HCT116 (cell line): ENCODE data around the gene DHX34. TPM values are rescaled to one million over a fixed set of nuclear protein-coding genes. Genes with fewer than 3 reads are reported as not detected.

ENCODE experiments used
- ATAC-seq: fragments of 200-7000 bp; cut with Tn5 transposase; 2 replicates; pipeline ENCODE4 v1.9.1; 2020; ENCODE audit warnings: mild to moderate bottlenecking, moderate library complexity
- BruUV-seq: library from RNA; stranded (reverse); fragments of 400-500 nt; replicated peaks from 2 replicates; lab custom pipeline; 2021; lab: Mats Ljungman, UMichigan
- CTCF ChIA-PET: fragments of 300-600 bp; sonication (Branson Sonifier 250); formaldehyde crosslinking; loops from one replicate; lab custom pipeline; 2021; ENCODE audit warnings: antibody characterized with exemption; lab: Charles Lee
- POLR2A ChIA-PET: fragments of 300-600, 350-600 bp; sonication (Branson Sonifier 250); formaldehyde crosslinking; loops from one replicate; lab custom pipeline; 2021; ENCODE audit warnings: antibody characterized with exemption; lab: Charles Lee
- RAD21 ChIA-PET, 2 experiments: fragments of 300-600 bp; sonication (Branson Sonifier 250); formaldehyde crosslinking; loops; one replicate each; lab custom pipeline; 2023; ENCODE audit warnings: low total read pairs in 2 of 2; ENCODE audit not compliant: uncharacterized antibody in 2 of 2, unreplicated experiment in 2 of 2, low non-redundant PET in 1 of 2; lab: Charles Lee
- DNase-seq: peaks from one replicate; pipeline ENCODE4 v3.0.0-alpha.2; 2010; ENCODE audit warnings: low read depth, low spot score
- H2AFZ ChIP-seq: fragments of 200-600 bp; shearing (Covaris generic), sonication (generic); 2 replicates; pipeline ENCODE4 v1.6.1; 2017; ENCODE audit warnings: low read depth, mixed run types, mixed read lengths, antibody characterized with exemption, low read length; ENCODE audit not compliant: poor library complexity, severe bottlenecking
- H3K27ac ChIP-seq: 2 replicates; pipeline ENCODE4 v1.5.1; 2012; ENCODE audit warnings: low read depth, low read length
- H3K27me3 ChIP-seq: fragments of 200-600 bp; sonication (generic); 2 replicates; pipeline ENCODE4 v1.6.1; 2016; ENCODE audit warnings: mixed run types, low read length, mixed read lengths; ENCODE audit not compliant: insufficient read depth
- H3K36me3 ChIP-seq, 2 experiments: fragments of 200-500 bp in 1 of 2; fragments of 200-600 bp in 1 of 2; sonication (Bioruptor generic) in 1 of 2; sonication (generic) in 1 of 2; 2 replicates each; pipeline versions ENCODE4 v1.5.1 to v1.6.1; 2014 to 2016; ENCODE audit warnings: low read length in 2 of 2, inconsistent platforms in 1 of 2, mixed read lengths in 1 of 2, mixed run types in 1 of 2; ENCODE audit not compliant: insufficient read depth in 2 of 2, control insufficient read depth in 1 of 2
- H3K4me1 ChIP-seq, 2 experiments: fragments of 200-600 bp in 1 of 2; sonication (generic) in 1 of 2; 2 replicates each; pipeline versions ENCODE4 v1.5.1 to v1.6.1; 2012 to 2017; ENCODE audit warnings: low read length in 2 of 2, inconsistent platforms in 1 of 2, mild to moderate bottlenecking in 1 of 2, mixed read lengths in 1 of 2, mixed run types in 1 of 2, moderate library complexity in 1 of 2; ENCODE audit not compliant: insufficient read depth in 2 of 2, control insufficient read depth in 1 of 2
- H3K4me2 ChIP-seq: fragments of 200-600 bp; sonication (generic); 2 replicates; pipeline ENCODE4 v1.6.1; 2017; ENCODE audit warnings: mixed run types, low read length, mixed read lengths
- H3K4me3 ChIP-seq, 2 experiments: fragments of 200-600 bp in 1 of 2; sonication (generic) in 1 of 2; replicated peaks in 1 of 2; 2 replicates each; pipeline ENCODE4 v1.5.1; 2011 to 2016; ENCODE audit warnings: low read length in 2 of 2, control low read depth in 1 of 2, low read depth in 1 of 2, mild to moderate bottlenecking in 1 of 2, mixed read lengths in 1 of 2, mixed run types in 1 of 2
- H3K79me2 ChIP-seq: fragments of 200-600 bp; sonication (generic); 2 replicates; pipeline ENCODE4 v1.6.1; 2017; ENCODE audit warnings: mild to moderate bottlenecking, mixed run types, low read length, moderate library complexity, mixed read lengths; ENCODE audit not compliant: insufficient read depth
- H3K9ac ChIP-seq: fragments of 200-600 bp; sonication (generic); 2 replicates; pipeline ENCODE4 v1.6.1; 2016; ENCODE audit warnings: low read length, mixed read lengths
- H3K9me2 ChIP-seq: fragments of 200-600 bp; sonication (generic), shearing (Covaris generic); 2 replicates; pipeline ENCODE4 v1.6.1; 2017; ENCODE audit warnings: mixed run types, mild to moderate bottlenecking, moderate library complexity; ENCODE audit not compliant: insufficient read depth
- H3K9me3 ChIP-seq, 2 experiments: fragments of 200-500 bp in 1 of 2; fragments of 200-600 bp in 1 of 2; sonication (Bioruptor generic) in 1 of 2; sonication (generic) in 1 of 2; 2 replicates each; pipeline ENCODE4 v1.6.1; 2014 to 2017; ENCODE audit warnings: low read length in 2 of 2, mixed read lengths in 2 of 2, inconsistent platforms in 1 of 2, low read depth in 1 of 2, mild to moderate bottlenecking in 1 of 2, mixed run types in 1 of 2, moderate library complexity in 1 of 2; ENCODE audit not compliant: control insufficient read depth in 1 of 2, insufficient read depth in 1 of 2
- H4K20me1 ChIP-seq: fragments of 200-600 bp; sonication (generic), shearing (Covaris generic); 2 replicates; pipeline ENCODE4 v1.6.1; 2017; ENCODE audit warnings: mixed run types, mild to moderate bottlenecking, moderate library complexity; ENCODE audit not compliant: insufficient read depth
- CEBPB ChIP-seq: IDR thresholded peaks from 2 replicates; pipeline ENCODE4 v1.6.1; 2012; ENCODE audit warnings: low read depth
- ELF1 ChIP-seq: IDR thresholded peaks from 2 replicates; pipeline ENCODE4 v1.6.1; 2012; ENCODE audit warnings: low read depth, borderline replicate concordance
- EZH2 ChIP-seq: fragments of 200-600 bp; sonication (generic); IDR thresholded peaks from 2 replicates; pipeline ENCODE4 v1.6.1; 2017; ENCODE audit warnings: antibody characterized with exemption, mixed run types
- EZH2phosphoT487 ChIP-seq: fragments of 200-600 bp; IDR thresholded peaks from 2 replicates; pipeline ENCODE4 v1.6.1; 2018; ENCODE audit warnings: antibody characterized with exemption, borderline replicate concordance
- FOSL1 ChIP-seq: IDR thresholded peaks from 2 replicates; pipeline ENCODE4 v1.6.1; 2012; ENCODE audit warnings: low read depth
- JUND ChIP-seq: IDR thresholded peaks from 2 replicates; pipeline ENCODE4 v1.6.1; 2012
- RAD21 ChIP-seq: IDR thresholded peaks from 2 replicates; pipeline ENCODE4 v1.6.1; 2012; ENCODE audit warnings: low read depth, mild to moderate bottlenecking
- SIN3A ChIP-seq: IDR thresholded peaks from 2 replicates; pipeline ENCODE4 v1.6.1; 2012; ENCODE audit warnings: low read depth
- SP1 ChIP-seq: IDR thresholded peaks from 2 replicates; pipeline ENCODE4 v1.6.1; 2012; ENCODE audit warnings: low read depth
- SRF ChIP-seq: IDR thresholded peaks from 2 replicates; pipeline ENCODE4 v1.6.1; 2012; ENCODE audit warnings: low read depth
- YY1 ChIP-seq: IDR thresholded peaks from 2 replicates; pipeline ENCODE4 v1.6.1; 2011; ENCODE audit warnings: low read length, low read depth, moderate library complexity, mild to moderate bottlenecking; ENCODE audit not compliant: insufficient replicate concordance; ENCODE audit errors: extremely low read depth
- intact Hi-C: fragments of 100-400 bp; cut with micrococcal nuclease; formaldehyde crosslinking; loops from 2 replicates; pipeline ENCODE4 v1.10.0; 2022
- total RNA-seq: library from RNA; stranded (reverse); gene quantifications from one replicate; pipeline ENCODE4 v1.2.1, GENCODE V29; 2021; ENCODE audit not compliant: unreplicated experiment
- TF ChIP-seq, protein P1 (sequence below), 3 experiments: fragments of 200-600 bp in 1 of 3; sonication (generic) in 1 of 3; IDR thresholded peaks in 2 of 3; conservative IDR thresholded peaks in 1 of 3; 2 replicates each; pipeline ENCODE4 v1.5.1; 2012 to 2017; ENCODE audit warnings: low read depth in 2 of 3, low read length in 2 of 3, antibody characterized with exemption in 1 of 3, borderline replicate concordance in 1 of 3, control low read depth in 1 of 3, mild to moderate bottlenecking in 1 of 3, mixed read lengths in 1 of 3, mixed run types in 1 of 3, moderate library complexity in 1 of 3; ENCODE audit not compliant: insufficient read depth in 1 of 3

Gene DHX34
- total RNA-seq, 1 experiment from 2014 or later = 30.5 TPM

DNA sequence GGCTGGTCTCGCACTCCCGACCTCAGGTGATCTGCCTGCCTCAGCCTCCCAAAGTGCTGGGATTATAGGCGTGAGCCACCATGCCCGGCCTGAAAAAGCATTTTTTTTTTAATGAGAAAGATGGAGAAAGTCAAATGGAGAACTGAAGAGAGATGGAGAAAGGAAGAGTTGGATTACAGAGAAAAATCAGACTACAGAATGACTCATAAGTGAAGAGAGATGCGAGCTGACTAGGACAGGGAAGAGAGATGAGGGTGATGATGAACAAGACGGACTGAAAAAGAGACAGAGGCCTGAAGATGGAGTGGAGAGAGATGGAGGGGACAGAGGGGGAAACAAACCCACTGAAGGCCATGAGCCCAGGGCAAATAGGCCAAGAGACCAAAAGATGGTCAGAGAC is 1.5 kb downstream of the DHX34 start:
- Histone ChIP-seq H4K20me1 (no peaks in the 10 kb centered on the region), H3K79me2 (peaks cover 62% of the 10 kb centered on the region), H3K4me3 (no peak overlapping the region), H3K27me3 (no peaks in the 10 kb centered on the region), H3K9me3 (no peaks in the 10 kb centered on the region), H3K27ac (no peak overlapping the region), H3K4me2 (peak overlapping the region; percentile 84)
- RAD21 ChIA-PET = no interaction called here
- DNase-seq = no peak
- no peak for TF ChIP-seq CEBPB
- no peak for TF ChIP-seq FOSL1
- no peak for TF ChIP-seq EZH2
- TF ChIP-seq, protein P1, sequence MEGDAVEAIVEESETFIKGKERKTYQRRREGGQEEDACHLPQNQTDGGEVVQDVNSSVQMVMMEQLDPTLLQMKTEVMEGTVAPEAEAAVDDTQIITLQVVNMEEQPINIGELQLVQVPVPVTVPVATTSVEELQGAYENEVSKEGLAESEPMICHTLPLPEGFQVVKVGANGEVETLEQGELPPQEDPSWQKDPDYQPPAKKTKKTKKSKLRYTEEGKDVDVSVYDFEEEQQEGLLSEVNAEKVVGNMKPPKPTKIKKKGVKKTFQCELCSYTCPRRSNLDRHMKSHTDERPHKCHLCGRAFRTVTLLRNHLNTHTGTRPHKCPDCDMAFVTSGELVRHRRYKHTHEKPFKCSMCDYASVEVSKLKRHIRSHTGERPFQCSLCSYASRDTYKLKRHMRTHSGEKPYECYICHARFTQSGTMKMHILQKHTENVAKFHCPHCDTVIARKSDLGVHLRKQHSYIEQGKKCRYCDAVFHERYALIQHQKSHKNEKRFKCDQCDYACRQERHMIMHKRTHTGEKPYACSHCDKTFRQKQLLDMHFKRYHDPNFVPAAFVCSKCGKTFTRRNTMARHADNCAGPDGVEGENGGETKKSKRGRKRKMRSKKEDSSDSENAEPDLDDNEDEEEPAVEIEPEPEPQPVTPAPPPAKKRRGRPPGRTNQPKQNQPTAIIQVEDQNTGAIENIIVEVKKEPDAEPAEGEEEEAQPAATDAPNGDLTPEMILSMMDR (IDR thresholded peaks at IDR 0.05 in 2 of 3, conservative IDR thresholded peaks at IDR 0.05 in 1 of 3; ENCODE audit: borderline replicate concordance in 1 of 3, insufficient read depth in 1 of 3, low read depth in 2 of 3, low read length in 2 of 3) = no peak
- no peak for TF ChIP-seq SIN3A
- TF ChIP-seq EZH2phosphoT487 = no peak
- TF ChIP-seq, all 23 proteins: peak for 0
- ATAC-seq = no peak
- Histone ChIP-seq H3K9ac (0 out of 2 replicates have a peak overlapping the region, but pooled peaks have one; percentile 17), H3K9me2 (no peaks in the 10 kb centered on the region), H2AFZ (no peak overlapping the region), H3K4me1 (peaks cover 15 to 22% of the 10 kb centered on the region in 2 experiments; a peak in 3 of 4 replicates), H3K36me3 (peaks cover 24 to 26% of the 10 kb centered on the region in 2 experiments)
- POLR2A ChIA-PET = no interaction called here
- no TSS peak for BruUV-seq
- CTCF ChIA-PET = interaction anchor here (1.0 to 1.5 kb wide), 2 partner anchors 41 to 46 kb away, joined by 6 read pairs; no protein-coding TSS in a partner anchor
- intact Hi-C loops = no loop called here

DNA sequence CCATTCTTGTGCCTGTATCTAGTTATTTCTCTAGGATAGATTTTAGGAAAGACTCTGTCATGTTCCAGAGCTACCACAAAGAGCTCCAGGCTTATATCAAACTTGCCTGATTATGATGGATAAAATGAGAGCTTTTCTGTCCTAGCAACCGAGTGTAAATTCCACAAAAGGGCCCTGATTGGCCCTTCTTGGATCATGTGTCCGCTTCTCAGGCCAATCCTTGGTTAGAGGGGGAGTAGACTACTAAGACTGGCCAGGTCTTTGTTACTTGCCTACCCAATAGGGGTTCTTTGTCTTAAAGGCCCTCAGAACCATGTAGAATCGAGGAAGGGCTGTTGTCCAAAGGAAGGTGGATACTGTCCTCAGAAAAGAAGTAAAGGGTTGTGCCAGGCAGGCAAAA is 2.4 kb downstream of the DHX34 start:
- no peaks in the 10 kb centered on the region for H3K9me3 ChIP-seq
- no peaks in the 10 kb centered on the region for H3K27me3 ChIP-seq
- intact Hi-C loops = no loop called here
- no peaks in the 10 kb centered on the region for H4K20me1 ChIP-seq
- TF ChIP-seq ELF1 (no peak), SRF (no peak), YY1 (no peak), SP1 (peak; percentile 25; the same call in 1 of the 2 replicates), RAD21 (no peak), JUND (no peak)
- peaks cover 15 to 22% of the 10 kb centered on the region in 2 experiments; a peak in 3 of 4 replicates for H3K4me1 ChIP-seq
- POLR2A ChIA-PET = no interaction called here
- peak overlapping the region; percentile 3; the same call in 1 of the 2 replicates for H3K4me2 ChIP-seq
- H2AFZ ChIP-seq = no peak overlapping the region
- RAD21 ChIA-PET = interaction anchor here in 1 of 2 experiments (0.7 kb wide), 1 partner anchor 125 kb away, joined by 6 read pairs; no protein-coding TSS in a partner anchor
- peaks cover 28 to 35% of the 10 kb centered on the region in 2 experiments for H3K36me3 ChIP-seq
- peaks cover 69% of the 10 kb centered on the region for H3K79me2 ChIP-seq
- DNase-seq (peak; percentile 41), ATAC-seq (peak; percentile 42)
- CTCF ChIA-PET = interaction anchor here (1.0 kb wide), 3 partner anchors 40 to 77 kb away, joined by 3 to 6 read pairs (median 4); no protein-coding TSS in a partner anchor
- no TSS peak for BruUV-seq
- no peak overlapping the region for H3K27ac ChIP-seq
- H3K9me2 ChIP-seq = no peaks in the 10 kb centered on the region
- H3K9ac ChIP-seq = no peak overlapping the region
- no peak overlapping the region for H3K4me3 ChIP-seq
